Ovary (tissue), 3 donors: ENCODE data around the gene AOPEP.

Source experiments
- CTCF ChIP-seq, 3 donors: fragments of 450-650 bp in 2 of 3; fragments of 200-600 bp in 1 of 3; IDR thresholded peaks; one replicate each; pipeline versions ENCODE4 v1.5.1 to v1.8.0; 2016 to 2022; ENCODE audit warnings: antibody characterized with exemption in 3 of 3, mild to moderate bottlenecking in 1 of 3
- EP300 ChIP-seq: sonication (generic); formaldehyde crosslinking; IDR thresholded peaks from one replicate; pipeline ENCODE4 v1.6.1; 2017; ENCODE audit warnings: antibody characterized with exemption
- POLR2A ChIP-seq: fragments of 450-650 bp; IDR thresholded peaks from one replicate; pipeline ENCODE4 v1.6.1; 2017; ENCODE audit warnings: antibody characterized with exemption, mild to moderate bottlenecking, moderate library complexity
- donor health status: DM: no; HTN: no; CAD: no.

- TF ChIP-seq CTCF (IDR thresholded peaks at IDR 0.05) (no peak), POLR2A (no peak), EP300 (no peak)
Observed at GRCh38 chr9:94919376-94920098, 193.0 kb downstream of the AOPEP start.
